Tibial artery (tissue), 4 donors: ENCODE results near the gene BZW1.
A peak's percentile ranks its signal among the peaks of the same experiment; 100 is the strongest.

Experiments
- DNase-seq, 2 donors: peaks; one replicate each; pipeline ENCODE4 v3.0.0-alpha.2; 2019
- H3K27ac ChIP-seq, 2 donors: fragments of 200-600 bp; sonication (generic) in 1 of 2; 1 replicate in 1 of 2; 2 replicates in 1 of 2; pipeline ENCODE4 v1.5.1; 2018 to 2019; ENCODE audit warnings: mild to moderate bottlenecking in 1 of 2
- H3K27me3 ChIP-seq, 2 donors: fragments of 200-600 bp; sonication (generic) in 1 of 2; one replicate each; pipeline versions ENCODE4 v1.5.1 to v1.6.0; 2016 to 2019
- H3K36me3 ChIP-seq, 3 donors: fragments of 200-600 bp; sonication (generic) in 2 of 3; one replicate each; pipeline ENCODE4 v1.5.1; 2016 to 2019; ENCODE audit warnings: mild to moderate bottlenecking in 2 of 3
- H3K4me1 ChIP-seq, 4 donors: fragments of 200-600 bp; sonication (generic) in 2 of 4; 1 replicate in 3 of 4; 2 replicates in 1 of 4; pipeline ENCODE4 v1.5.1; 2016 to 2019
- H3K4me3 ChIP-seq, 2 donors: fragments of 200-600 bp; sonication (generic) in 1 of 2; 1 replicate in 1 of 2; 2 replicates in 1 of 2; pipeline ENCODE4 v1.5.1; 2018 to 2019; ENCODE audit warnings: mild to moderate bottlenecking in 2 of 2
- H3K9me3 ChIP-seq, 3 donors: fragments of 200-600 bp; sonication (generic) in 1 of 3; one replicate each; pipeline ENCODE4 v1.5.1; 2016 to 2019
- intact Hi-C: fragments of 100-400 bp; cut with DNase I; formaldehyde crosslinking; loops from one replicate; pipeline ENCODE4 v1.15.0; 2023; ENCODE audit warnings: low total_unique reads
- TF ChIP-seq, protein P1 (sequence below), 2 experiments: fragments of 200-600 bp in 1 of 2; fragments of 450-650 bp in 1 of 2; IDR thresholded peaks; one replicate each; pipeline ENCODE4 v1.5.1; 2017 to 2019; ENCODE audit warnings: antibody characterized with exemption in 2 of 2, mild to moderate bottlenecking in 1 of 2, moderate library complexity in 1 of 2

Gene BZW1

DNA sequence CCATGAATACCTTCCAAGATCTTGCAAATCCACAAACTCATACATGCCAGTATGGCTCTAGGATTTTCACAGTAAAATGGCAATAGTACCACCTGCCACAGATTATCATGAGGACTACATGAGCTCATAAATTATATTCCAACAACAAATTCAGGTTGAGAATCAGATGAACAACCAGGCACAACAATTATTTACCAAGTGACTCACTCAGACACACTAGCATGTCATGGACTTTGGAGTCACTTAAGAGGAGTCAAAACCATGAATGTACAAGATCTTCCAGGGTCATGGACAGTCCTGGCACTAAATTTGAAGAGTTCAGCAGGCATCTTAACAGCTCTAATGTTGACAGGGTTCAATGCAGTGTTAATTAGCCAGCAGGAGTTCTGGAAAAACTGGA lies 34.4 kb upstream of the BZW1 start:
- TF ChIP-seq, protein P1, sequence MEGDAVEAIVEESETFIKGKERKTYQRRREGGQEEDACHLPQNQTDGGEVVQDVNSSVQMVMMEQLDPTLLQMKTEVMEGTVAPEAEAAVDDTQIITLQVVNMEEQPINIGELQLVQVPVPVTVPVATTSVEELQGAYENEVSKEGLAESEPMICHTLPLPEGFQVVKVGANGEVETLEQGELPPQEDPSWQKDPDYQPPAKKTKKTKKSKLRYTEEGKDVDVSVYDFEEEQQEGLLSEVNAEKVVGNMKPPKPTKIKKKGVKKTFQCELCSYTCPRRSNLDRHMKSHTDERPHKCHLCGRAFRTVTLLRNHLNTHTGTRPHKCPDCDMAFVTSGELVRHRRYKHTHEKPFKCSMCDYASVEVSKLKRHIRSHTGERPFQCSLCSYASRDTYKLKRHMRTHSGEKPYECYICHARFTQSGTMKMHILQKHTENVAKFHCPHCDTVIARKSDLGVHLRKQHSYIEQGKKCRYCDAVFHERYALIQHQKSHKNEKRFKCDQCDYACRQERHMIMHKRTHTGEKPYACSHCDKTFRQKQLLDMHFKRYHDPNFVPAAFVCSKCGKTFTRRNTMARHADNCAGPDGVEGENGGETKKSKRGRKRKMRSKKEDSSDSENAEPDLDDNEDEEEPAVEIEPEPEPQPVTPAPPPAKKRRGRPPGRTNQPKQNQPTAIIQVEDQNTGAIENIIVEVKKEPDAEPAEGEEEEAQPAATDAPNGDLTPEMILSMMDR (IDR thresholded peaks at IDR 0.05), result no peak
- Histone ChIP-seq H3K9me3 (no peaks in the 10 kb centered on the region), H3K4me3 (no peak overlapping the region), H3K27ac (no peak overlapping the region), H3K36me3 (no peaks in the 10 kb centered on the region), H3K4me1 (peaks cover 0 to 11% (median under 1%) of the 10 kb centered on the region in 4 donors), H3K27me3 (no peaks in the 10 kb centered on the region)
- no peak for DNase-seq
- intact Hi-C loops, result no loop called here

DNA sequence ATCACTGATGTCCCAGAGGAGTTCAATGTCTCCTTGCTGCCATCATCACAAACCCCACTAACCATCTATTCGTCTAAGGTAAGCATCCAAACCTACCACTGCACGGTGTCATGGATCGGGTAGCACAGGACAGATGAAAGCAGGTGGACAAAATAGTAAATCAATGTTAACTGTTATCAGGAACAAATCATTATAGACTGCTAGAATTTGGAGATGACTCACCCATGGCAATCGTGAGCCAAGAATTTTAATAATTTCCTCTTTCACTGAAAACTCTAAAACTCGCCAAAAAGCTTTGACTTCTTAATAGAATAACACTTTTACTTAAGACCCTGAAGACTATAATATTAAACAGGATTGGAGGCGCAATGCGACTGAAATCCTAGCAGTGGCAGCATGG lies 33.7 kb upstream of the BZW1 start:
- no peak for DNase-seq
- Histone ChIP-seq H3K27me3 (no peaks in the 10 kb centered on the region), H3K27ac (peak overlapping the region in 1 of 2 donors; percentile 16), H3K4me1 (peaks cover 0 to 11% (median under 1%) of the 10 kb centered on the region in 4 donors), H3K4me3 (no peak overlapping the region), H3K9me3 (no peaks in the 10 kb centered on the region), H3K36me3 (no peaks in the 10 kb centered on the region)
- intact Hi-C loops, result no loop called here
- TF ChIP-seq, protein P1 (IDR thresholded peaks at IDR 0.05), result no peak

DNA sequence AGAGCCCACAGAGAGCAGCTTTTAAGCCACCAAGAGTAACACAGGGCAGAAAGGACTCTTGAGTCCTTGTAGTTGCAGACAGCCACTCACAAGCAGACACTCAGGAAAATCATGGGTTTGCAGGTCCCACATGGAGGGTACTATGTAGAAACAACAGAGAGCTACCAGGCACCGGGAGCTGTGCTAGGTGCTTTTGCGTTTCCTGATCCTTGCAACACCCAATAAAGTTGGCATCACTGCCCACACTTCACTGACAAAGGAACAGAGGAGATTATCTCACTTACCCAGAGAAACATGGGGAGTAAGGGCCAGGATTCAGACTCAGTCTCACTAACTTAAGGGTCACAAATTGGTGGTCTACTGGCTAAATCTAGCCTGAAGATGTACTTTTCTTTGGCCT lies 32.5 kb upstream of the BZW1 start:
- intact Hi-C loops, result no loop called here
- Histone ChIP-seq H3K27me3 (no peaks in the 10 kb centered on the region), H3K36me3 (no peaks in the 10 kb centered on the region), H3K4me1 (peaks cover 0 to 11% (median under 1%) of the 10 kb centered on the region in 4 donors), H3K9me3 (no peaks in the 10 kb centered on the region), H3K27ac (no peak overlapping the region), H3K4me3 (no peak overlapping the region)
- no peak for DNase-seq
- TF ChIP-seq, protein P1 (IDR thresholded peaks at IDR 0.05), result no peak

DNA sequence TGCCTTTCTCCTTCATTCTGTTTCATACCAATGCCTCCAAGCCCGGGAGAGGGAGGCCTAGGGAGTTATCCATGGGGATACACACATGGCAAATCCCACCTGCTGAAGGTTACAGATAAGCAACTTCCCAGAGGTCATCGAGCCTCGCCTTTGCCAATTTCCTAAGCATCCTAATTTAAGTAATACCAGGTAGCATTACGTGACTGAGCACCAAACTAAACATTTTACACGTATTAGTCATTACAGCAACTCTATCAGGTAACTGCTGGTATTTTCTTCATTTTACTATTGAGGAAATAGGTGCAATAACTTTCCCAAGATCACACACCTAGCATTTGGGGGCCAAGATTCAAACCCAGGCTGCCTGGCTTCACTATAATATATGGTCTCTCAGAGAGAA lies 30.1 kb upstream of the BZW1 start:
- Histone ChIP-seq H3K4me3 (no peak overlapping the region), H3K36me3 (no peaks in the 10 kb centered on the region), H3K9me3 (no peaks in the 10 kb centered on the region), H3K4me1 (peaks cover 0 to 19% (median under 1%) of the 10 kb centered on the region in 4 donors), H3K27me3 (no peaks in the 10 kb centered on the region), H3K27ac (no peak overlapping the region)
- TF ChIP-seq, protein P1 (IDR thresholded peaks at IDR 0.05), result no peak
- DNase-seq, result no peak
- intact Hi-C loops, result no loop called here

DNA sequence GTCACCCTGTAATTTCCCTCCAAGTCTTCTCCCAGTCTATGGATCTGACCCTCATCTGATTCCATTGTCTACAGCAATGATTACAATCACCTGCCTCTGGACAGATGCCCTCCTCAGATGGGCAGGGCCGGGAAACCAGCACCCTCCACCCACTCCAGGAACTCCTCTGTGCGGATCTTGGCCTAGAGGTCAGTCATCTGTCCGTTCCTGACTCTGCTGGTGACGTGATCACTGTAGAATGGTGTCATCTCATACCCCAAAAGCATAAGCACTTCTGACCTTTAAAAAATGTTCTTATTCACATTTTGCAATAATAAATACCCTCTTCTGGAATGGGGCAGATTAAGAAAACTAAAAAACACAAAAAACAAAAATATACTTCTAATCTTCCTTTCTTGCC lies 29.5 kb upstream of the BZW1 start:
- no peaks in the 10 kb centered on the region for H3K27me3 ChIP-seq
- no peak overlapping the region for H3K27ac ChIP-seq
- no peak for DNase-seq

More for the DNA sequence above, 29.5 kb upstream of the BZW1 start:
- TF ChIP-seq, protein P1 (IDR thresholded peaks at IDR 0.05), result no peak
- H3K4me1 ChIP-seq, result peaks cover 0 to 26% (median 4%) of the 10 kb centered on the region in 4 donors
- intact Hi-C loops, result no loop called here
- H3K9me3 ChIP-seq, result no peaks in the 10 kb centered on the region
- H3K36me3 ChIP-seq, result no peaks in the 10 kb centered on the region
- H3K4me3 ChIP-seq, result no peak overlapping the region
